SJSA1 (cell line): ENCODE data around the gene NADK. TPM values are rescaled to one million over a fixed set of nuclear protein-coding genes. Genes with fewer than 3 reads are reported as not detected.
"Not testable (repeated sequence)": the region's sequence is repeated elsewhere in the genome, so short reads cannot be mapped to it uniquely, and the experiment has no call there.

Source experiments
- DNase-seq, 2 experiments: peaks; one replicate each; pipeline ENCODE4 v3.0.0-alpha.2; 2015 to 2020; ENCODE audit warnings: low spot score in 2 of 2, low read depth in 1 of 2
- H3K27ac ChIP-seq: fragments of 250-450 bp; sonication (Bioruptor Pico); 2 replicates; pipeline ENCODE4 v1.5.1; 2020; ENCODE audit warnings: mild to moderate bottlenecking, moderate library complexity
- H3K27me3 ChIP-seq: fragments of 250-450 bp; sonication (Bioruptor Pico); replicated peaks from 2 replicates; pipeline ENCODE4 v1.5.1; 2020; ENCODE audit warnings: mild to moderate bottlenecking, moderate library complexity
- H3K36me3 ChIP-seq: fragments of 250-450 bp; sonication (Bioruptor Pico); 2 replicates; pipeline ENCODE4 v1.5.1; 2020; ENCODE audit warnings: mild to moderate bottlenecking
- H3K4me1 ChIP-seq: fragments of 250-450 bp; sonication (Bioruptor Pico); replicated peaks from 2 replicates; pipeline ENCODE4 v1.6.1; 2021; ENCODE audit warnings: mild to moderate bottlenecking
- H3K4me3 ChIP-seq: fragments of 250-450 bp; sonication (Bioruptor Pico); 2 replicates; pipeline ENCODE4 v1.5.1; 2020; ENCODE audit warnings: mild to moderate bottlenecking
- H3K9me3 ChIP-seq: fragments of 250-450 bp; sonication (Bioruptor Pico); replicated peaks from 2 replicates; pipeline ENCODE4 v1.5.1; 2020; ENCODE audit warnings: mild to moderate bottlenecking
- total RNA-seq: library from RNA; depleted of rRNA; stranded (reverse); fragments of >200 nt; shearing (Covaris generic); gene quantifications from 2 replicates; pipeline ENCODE4 v1.2.3, GENCODE V29; 2014; rRNA removed

NADK gene
- total RNA-seq, 1 experiment from 2014 or later = 50.4 TPM

DNA sequence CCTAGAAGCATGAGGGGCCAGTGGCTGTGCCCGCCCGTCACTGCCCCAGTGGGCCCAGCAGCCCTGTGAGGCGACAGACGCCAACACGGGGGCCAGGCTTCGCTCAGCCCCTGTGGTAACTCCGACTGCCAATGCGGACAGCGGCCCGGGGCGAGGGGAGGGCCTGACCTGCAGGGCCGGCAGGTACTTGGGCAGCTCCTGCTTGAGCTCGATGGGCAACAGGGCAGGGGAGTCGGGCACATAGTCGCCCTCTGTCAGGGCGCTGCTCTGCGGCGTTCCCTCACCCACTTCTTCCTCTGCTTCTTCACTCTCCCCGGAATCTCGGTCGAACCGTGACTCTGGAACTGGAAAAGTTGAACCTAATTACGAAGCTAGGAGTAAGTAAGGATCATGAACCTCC, 71.0 kb downstream of the NADK start:
- not testable (repeated sequence) for H3K27me3 ChIP-seq, H3K27ac ChIP-seq, H3K9me3 ChIP-seq

DNA sequence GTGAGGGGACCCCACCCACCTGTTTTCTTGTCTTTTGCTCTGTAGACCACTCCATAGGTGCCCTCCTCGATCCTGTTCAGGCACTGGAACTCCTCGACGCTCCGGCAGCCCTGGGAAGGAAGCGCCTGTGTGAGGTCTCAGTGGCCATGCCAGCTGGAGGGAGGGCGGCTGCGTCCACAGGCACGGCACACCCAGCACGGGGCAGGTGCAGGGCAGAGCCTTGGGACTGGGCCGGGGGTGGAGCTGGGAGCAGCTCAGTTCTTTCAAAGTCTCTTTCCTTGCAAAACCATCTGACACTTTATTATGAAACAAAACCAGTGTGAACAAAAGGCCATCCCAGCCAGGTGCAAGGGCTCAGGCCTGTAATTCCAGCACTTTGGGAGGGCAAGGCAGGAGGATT, 72.6 kb downstream of the NADK start:
- not testable (repeated sequence) for H3K4me1 ChIP-seq, H3K4me3 ChIP-seq, H3K9me3 ChIP-seq, DNase-seq, H3K27ac ChIP-seq, H3K36me3 ChIP-seq, H3K27me3 ChIP-seq

More for the DNA sequence above, 71.0 kb downstream of the NADK start:
- H3K4me1 ChIP-seq, DNase-seq, H3K4me3 ChIP-seq, H3K36me3 ChIP-seq: not testable (repeated sequence)

DNA sequence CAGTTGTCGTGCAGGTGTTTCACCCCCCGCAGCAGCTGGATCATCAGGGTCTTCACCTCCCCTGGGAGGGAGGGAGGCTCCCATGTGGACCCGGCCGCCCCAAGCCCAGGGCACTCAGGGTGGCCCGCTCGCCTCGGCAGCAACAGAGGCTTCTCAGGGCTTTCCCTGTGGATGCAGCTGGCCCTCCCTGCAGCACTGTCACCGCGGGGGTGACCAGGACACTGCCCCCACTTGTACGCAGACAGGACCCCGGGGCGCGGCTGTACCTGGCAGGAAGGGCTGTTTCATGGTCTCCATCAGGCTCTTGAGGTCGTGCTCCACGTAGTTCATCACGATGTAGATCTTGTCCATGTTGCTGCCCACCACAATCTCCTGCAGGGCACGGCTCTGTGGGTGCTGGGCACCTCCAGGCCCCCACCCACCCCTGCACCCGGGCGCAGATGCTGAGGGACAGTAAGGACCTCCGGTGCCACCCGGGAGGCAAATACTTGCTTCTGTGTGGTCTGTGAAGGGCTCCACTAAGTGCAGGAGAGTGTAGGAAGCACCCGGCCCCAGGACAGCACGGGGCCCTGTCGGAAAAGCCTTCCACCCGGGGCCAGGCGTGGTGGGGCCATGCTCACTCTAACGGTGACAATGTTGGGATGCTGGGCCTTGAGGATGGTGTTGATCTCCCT, 73.8 kb downstream of the NADK start:
- not testable (repeated sequence) for H3K27me3 ChIP-seq, DNase-seq, H3K27ac ChIP-seq, H3K9me3 ChIP-seq, H3K36me3 ChIP-seq, H3K4me1 ChIP-seq, H3K4me3 ChIP-seq

DNA sequence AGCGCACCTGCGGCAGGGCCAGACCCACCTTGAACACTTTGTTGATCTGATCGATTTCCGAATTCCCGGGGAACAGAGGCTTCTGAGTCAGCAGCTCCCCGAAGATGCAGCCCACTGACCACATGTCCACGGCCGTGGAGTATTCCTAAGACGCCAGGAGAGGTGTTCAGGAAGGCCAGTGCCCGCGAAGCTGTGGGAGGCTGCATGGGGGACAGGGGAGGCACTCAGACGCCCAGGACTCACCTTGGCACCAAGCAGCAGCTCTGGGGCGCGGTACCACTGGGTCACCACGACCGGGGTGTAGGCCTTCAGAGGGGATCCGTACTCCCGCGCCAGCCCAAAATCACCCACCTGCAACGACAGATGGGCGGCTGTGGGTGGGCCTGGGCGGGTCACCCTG, 74.5 kb downstream of the NADK start:
- Histone ChIP-seq H3K4me1 (no peaks in the 10 kb centered on the region), H3K9me3 (no peaks in the 10 kb centered on the region), H3K27me3 (no peaks in the 10 kb centered on the region), H3K4me3 (no peak overlapping the region), H3K27ac (no peak overlapping the region), H3K36me3 (no peaks in the 10 kb centered on the region)
- peak in 1 of 2 experiments; percentile 41 for DNase-seq

DNA sequence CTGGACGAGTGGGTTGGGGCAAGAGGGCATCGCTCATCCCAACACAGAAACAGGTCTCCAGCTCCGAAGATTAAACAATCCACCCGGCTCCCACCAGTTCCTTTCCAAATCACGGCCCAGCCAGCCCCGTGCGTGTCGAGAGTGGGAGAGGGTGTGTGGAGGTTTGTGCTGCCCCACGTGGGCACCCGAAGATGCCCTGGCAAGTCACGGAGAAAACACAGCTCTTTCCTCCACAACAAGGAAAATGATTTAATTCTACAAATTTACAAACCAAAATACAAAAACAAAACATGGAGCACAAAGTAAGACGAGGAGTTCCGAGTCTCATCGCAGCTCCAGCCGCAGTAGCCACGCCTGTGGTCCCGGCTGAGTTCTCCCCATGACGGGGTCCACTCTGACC, 75.8 kb downstream of the NADK start:
- not testable (repeated sequence) for H3K27me3 ChIP-seq, H3K36me3 ChIP-seq, H3K27ac ChIP-seq, H3K9me3 ChIP-seq, H3K4me1 ChIP-seq, DNase-seq, H3K4me3 ChIP-seq

Other genes starting within 250 kb of the NADK start
- gene TMEM240, start 237.8 kb downstream of the NADK start, total RNA-seq = 0.31 and 0.47 TPM in 2 replicates
- 57.2 and 58.6 TPM in 2 replicates for gene SSU72, start 203.6 kb downstream of the NADK start, total RNA-seq
- 0.50 and 0.76 TPM in 2 replicates for gene FNDC10, start 178.3 kb downstream of the NADK start, total RNA-seq
- 34.4 and 44.8 TPM in 2 replicates for gene MIB2, start 163.0 kb downstream of the NADK start, total RNA-seq
- gene MMP23B, start 146.3 kb downstream of the NADK start, total RNA-seq = 0.79 and 4.6 TPM in 2 replicates
- 14.8 and 23.8 TPM in 2 replicates for gene CDK11B, start 119.5 kb downstream of the NADK start, total RNA-seq
- gene SLC35E2B, start 85.7 kb downstream of the NADK start, total RNA-seq = 8.9 and 13.1 TPM in 2 replicates
- 11.8 and 22.6 TPM in 2 replicates for gene CDK11A, start 54.1 kb downstream of the NADK start, total RNA-seq
- gene GNB1, start 112.6 kb upstream of the NADK start, total RNA-seq = 98.9 and 108 TPM in 2 replicates
- gene CALML6, start 136.8 kb upstream of the NADK start, total RNA-seq = 0.41 TPM in 1 of 2 replicates, not detected in the other
- 0.87 TPM in 1 of 2 replicates, not detected in the other for gene TMEM52, start 140.8 kb upstream of the NADK start, total RNA-seq
- gene CFAP74, start 225.3 kb upstream of the NADK start, total RNA-seq = not detected in 2 replicates
- not detected in 2 replicates for gene GABRD, start 240.9 kb upstream of the NADK start, total RNA-seq